GM12875 (cell line): ENCODE results near the gene LDB2.

Source experiments
- H3K4me3 ChIP-seq: one replicate; pipeline ENCODE4 v1.5.1; 2011; ENCODE audit warnings: low read depth, low read length, control low read depth
- TF ChIP-seq, protein P1 (sequence below): IDR thresholded peaks from 2 replicates; pipeline ENCODE4 v1.5.1; 2011; ENCODE audit warnings: low read depth, mild to moderate bottlenecking, control low read depth, inconsistent platforms, low read length, moderate library complexity, borderline replicate concordance; ENCODE audit not compliant: insufficient read depth

LDB2 gene

DNA sequence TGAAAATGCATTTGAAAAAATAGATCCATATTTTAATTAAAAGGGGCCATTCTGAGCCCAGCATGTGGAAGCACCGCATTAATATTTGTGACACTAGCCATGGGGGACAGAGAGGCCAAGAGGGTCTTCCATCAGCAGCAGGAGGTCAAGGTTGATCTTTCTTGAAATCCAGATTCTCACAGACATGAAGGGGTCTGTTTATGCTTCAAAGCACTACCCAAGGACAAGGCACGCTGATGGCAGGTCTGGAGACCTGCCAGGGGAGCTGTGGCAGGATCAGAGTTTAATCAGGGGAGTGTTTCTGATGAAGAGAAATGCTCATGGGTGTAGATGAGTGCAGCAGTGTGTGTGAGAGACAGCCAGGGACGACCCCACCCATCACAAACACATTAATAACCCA is 243.3 kb downstream of the LDB2 start:
- no peak overlapping the region for H3K4me3 ChIP-seq
- TF ChIP-seq, protein P1, sequence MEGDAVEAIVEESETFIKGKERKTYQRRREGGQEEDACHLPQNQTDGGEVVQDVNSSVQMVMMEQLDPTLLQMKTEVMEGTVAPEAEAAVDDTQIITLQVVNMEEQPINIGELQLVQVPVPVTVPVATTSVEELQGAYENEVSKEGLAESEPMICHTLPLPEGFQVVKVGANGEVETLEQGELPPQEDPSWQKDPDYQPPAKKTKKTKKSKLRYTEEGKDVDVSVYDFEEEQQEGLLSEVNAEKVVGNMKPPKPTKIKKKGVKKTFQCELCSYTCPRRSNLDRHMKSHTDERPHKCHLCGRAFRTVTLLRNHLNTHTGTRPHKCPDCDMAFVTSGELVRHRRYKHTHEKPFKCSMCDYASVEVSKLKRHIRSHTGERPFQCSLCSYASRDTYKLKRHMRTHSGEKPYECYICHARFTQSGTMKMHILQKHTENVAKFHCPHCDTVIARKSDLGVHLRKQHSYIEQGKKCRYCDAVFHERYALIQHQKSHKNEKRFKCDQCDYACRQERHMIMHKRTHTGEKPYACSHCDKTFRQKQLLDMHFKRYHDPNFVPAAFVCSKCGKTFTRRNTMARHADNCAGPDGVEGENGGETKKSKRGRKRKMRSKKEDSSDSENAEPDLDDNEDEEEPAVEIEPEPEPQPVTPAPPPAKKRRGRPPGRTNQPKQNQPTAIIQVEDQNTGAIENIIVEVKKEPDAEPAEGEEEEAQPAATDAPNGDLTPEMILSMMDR, result no peak

DNA sequence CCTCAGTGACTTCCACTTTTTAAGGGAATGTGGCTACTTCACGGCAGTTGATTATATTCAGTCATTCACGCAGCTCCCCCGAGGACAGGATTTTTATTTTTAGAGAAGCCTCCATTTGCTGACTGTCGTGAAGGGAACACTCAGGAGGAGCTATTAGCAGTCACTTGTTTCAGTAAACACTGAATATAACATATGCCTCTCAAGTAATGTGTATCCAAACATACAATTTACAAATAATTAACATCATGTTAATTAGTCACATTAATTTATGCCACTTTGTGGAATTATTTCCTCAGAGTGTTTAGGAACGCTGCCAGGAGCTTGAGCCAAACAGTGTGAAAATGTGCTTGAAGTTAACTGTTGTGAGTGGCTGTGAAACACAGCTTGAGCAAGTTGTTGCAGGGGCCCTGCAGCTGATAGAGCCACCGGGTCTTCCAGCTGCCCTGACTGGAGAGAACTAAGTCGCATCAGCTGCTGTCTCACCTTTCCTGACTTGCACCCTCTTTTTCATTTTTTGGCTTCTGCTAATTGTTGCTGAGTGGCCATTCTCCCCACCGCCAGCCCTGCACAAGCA is 245.6 kb downstream of the LDB2 start:
- TF ChIP-seq, protein P1, result no peak
- H3K4me3 ChIP-seq, result no peak overlapping the region

DNA sequence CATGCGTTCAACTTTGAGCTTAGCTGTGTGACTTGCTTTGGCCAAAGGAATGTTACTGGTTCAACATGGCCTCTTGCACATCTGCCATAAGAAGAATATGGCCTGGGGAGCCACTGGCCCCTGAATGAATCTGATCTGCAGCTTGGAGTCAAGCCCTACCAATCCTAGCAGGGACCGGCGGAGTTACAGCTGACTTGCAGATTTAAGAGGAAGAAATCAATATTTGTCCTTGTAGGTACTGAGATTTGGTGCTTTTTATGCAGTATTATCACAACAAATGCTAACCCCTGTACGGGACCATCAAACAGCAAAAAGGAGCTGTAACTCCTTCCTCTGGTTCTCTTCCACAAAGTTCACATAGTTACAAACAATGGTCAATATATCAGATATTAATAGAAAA is 252.0 kb downstream of the LDB2 start:
- TF ChIP-seq, protein P1, result no peak
- no peak overlapping the region for H3K4me3 ChIP-seq

DNA sequence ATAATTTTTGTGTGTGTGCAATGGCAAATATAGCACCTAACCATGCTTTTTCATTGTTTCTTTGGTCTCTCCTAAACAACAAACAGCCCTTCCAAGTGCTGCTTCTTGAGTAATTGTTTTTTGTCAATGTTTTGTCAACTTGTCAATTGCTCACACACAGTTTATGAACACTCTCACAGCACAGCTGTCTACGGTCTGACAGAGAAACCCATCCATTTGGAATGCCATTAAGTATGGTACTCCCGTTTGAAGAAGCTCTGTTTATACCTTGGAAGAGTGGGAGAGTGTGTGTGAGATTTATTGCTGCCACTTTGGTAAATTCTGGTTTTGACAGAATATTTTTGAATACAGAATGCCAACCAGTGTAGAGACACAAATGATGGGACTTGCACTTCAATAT is 254.6 kb downstream of the LDB2 start:
- TF ChIP-seq, protein P1, result no peak
- H3K4me3 ChIP-seq, result no peak overlapping the region

DNA sequence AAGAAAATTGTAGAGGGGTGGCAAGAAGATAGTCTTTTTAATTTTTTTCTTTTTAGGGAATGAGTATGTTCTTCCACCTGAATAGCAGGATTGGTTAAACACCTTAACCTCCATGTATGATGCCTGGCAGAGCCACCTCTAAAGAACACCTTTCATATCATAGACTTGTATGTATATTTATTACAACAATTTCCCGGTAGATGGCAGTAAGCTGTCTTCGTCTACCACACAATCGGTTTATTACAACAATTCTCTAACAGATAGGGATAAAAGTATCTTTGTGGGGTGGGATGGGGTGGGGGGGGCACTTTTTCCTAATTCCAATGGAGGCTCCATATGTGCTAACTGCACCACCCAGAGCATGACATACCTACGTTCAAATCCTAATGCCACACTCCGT is 255.5 kb downstream of the LDB2 start:
- TF ChIP-seq, protein P1, result no peak
- no peak overlapping the region for H3K4me3 ChIP-seq

DNA sequence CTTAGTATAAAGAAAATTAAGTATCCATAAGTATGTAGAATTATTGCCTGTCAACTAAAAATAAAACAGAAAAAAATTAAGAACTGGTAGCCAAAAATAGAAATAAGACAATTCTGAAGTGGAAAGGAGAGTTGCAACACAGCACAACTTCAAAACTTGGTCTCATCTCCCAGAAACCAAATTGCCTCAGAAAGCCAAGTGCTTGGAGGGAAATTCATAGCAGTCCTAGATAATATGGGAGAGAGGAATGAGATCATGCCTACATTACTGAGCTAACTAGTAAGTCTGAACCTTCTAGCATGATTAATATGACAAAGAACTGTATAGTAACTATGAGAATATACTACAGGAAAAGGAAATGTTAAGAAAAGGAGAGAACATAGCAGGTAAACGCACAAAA is 256.5 kb downstream of the LDB2 start:
- TF ChIP-seq, protein P1, result no peak
- no peak overlapping the region for H3K4me3 ChIP-seq

DNA sequence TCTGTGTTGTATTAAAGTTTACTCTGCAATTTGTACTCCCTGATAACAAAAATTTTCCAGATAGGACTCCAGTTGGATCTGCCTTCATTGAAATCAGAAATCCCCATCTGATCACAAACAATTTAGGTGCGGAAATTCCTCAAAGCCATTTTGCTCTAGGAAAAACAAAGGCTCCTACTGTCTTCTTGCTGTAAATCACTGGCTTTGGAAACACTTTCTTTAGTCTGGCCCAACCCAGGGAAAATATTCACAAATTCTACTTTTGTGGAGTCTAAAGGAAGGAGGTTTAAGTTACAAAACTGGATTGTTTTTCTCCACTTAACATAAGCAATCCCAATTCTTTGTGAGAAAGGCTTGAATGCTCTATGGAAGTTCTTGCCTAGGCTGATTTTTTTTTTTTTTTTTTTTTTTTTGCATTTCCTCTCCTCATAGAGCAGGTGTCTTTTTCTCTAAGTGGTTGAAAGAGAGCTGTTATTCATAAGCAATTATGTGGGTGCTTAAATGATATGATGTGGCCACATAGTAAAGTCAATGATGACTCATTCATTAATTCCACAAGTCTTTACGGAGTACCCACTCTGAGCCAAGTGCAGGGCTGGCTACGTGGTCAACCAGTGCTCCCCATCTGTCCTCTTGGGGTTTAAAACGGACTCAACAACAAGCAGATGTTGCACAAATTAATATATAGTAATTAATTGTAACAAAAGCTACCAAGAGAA is 261.4 kb downstream of the LDB2 start:
- H3K4me3 ChIP-seq, result no peak overlapping the region
- TF ChIP-seq, protein P1, result no peak
